Measurements from ENCODE around the gene LLGL2.

Gene LLGL2

DNA sequence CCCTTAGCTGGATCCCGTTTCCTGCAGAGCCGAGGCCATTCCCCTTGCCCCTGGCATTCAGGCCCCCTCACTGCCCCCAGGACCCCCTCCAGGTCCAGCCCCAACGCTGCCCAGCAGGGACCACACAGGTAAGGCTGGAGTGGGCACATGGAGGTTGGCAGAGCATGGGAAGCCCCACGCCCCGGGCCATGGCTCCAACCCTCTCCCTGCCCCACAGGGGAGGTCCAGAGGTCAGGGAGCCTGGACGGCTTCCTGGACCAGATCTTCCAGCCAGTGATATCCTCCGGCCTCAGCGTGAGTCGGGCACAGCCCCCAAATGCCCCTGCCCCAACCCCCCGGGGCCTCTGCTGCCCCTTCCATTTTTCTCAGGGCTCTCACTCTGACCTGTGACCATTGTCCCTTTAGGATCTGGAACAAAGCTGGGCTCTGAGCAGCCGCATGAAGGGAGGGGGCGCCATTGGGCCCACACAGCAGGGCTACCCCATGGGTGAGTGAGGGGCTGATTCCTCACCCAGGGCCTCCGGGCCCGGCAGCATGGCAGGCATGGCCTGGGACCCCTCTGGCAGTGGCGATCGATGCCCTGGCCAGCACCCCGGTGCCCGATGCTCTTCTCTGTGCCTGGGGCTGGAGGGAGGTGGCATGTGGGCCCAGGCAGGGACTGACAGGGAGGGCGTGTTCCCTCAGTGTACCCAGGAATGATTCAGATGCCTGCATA lies 89.2 kb downstream of the LLGL2 start:
- DNase-seq (ENCODE audit: low spot score): no peak

DNA sequence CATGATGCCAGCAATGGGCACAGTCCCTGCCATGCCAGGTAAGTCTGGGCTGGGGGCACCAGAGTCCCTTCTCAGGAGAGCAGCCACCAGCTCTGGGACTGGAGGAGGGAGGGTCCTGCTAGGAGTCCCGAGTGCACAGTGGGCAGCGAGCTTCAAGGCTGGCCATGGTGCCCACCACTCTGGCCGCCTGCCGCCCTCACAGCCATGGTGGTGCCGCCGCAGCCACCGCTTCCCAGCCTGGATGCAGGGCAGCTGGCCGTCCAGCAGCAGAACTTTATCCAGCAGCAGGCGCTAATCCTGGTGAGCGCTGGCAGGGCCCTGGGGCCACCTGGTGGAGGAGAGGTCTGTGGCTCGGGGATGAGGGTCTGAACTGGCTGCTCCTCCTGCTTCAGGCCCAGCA lies 89.8 kb downstream of the LLGL2 start:
- DNase-seq (ENCODE audit: low spot score): no peak

DNA sequence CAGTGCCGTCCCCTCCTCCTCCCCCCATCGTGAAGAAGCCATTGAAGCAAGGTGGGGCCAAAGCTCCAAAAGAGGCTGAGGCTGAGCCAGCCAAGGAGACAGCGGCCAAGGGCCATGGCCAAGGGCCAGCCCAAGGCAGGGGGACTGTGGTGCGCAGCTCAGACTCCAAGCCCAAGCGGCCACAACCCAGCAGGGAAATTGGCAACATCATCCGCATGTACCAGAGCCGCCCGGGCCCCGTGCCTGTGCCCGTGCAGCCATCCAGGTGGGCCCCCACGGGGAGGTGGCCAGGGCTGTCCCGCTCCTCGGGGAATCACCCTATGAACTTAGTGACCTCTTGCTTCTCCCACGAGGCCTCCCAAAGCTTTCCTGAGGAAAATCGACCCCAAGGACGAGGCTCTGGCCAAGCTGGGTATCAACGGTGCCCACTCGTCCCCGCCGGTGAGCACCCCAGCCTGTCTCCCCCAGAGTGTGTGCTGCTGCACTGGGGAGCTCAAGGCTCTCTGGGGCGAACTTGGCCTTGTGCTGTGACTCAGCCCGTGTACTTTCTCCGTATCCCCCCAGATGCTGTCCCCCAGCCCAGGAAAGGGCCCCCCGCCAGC lies 91.1 kb downstream of the LLGL2 start:
- DNase-seq (ENCODE audit: low spot score): no peak

DNA sequence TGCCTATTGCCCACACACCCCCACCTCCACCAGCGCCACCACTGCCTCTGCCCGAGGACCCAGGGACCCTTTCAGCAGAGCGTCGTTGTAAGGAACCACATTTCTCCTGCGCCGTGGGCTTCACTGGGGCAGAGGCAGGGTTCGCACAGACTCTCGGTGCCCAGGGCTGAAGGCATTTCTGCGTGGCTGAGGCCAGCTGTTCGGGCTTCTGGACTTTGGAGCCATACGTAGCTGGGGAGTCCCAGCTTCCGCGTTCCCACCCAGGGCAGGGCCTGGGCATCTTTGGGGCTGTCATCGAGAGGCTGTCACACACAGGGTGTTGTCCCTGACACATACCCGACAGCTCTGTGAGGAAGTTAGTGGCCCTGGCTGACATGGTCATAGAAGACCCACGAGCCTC lies 91.7 kb downstream of the LLGL2 start:
- DNase-seq (ENCODE audit: low spot score): no peak

DNA sequence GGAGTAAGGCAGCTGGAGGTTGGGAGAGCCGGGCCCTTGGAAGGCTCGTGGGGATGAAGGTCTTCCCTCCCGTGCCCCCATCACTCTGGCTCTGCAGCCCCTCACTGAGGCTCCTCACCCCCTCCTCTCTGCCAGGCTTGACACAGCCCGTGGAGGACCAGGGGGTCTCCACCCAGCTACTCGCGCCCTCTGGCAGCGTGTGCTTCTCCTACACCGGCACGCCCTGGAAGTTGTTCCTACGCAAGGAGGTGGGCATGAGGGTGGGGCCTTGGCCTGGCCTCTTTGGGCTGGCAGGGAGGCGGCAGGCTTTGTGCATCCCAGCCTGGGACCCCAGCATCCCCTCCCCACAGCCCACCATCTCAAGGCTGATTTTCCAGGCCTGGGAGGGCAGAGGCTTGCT lies 92.2 kb downstream of the LLGL2 start:
- no peak for DNase-seq (ENCODE audit: low spot score)

DNA sequence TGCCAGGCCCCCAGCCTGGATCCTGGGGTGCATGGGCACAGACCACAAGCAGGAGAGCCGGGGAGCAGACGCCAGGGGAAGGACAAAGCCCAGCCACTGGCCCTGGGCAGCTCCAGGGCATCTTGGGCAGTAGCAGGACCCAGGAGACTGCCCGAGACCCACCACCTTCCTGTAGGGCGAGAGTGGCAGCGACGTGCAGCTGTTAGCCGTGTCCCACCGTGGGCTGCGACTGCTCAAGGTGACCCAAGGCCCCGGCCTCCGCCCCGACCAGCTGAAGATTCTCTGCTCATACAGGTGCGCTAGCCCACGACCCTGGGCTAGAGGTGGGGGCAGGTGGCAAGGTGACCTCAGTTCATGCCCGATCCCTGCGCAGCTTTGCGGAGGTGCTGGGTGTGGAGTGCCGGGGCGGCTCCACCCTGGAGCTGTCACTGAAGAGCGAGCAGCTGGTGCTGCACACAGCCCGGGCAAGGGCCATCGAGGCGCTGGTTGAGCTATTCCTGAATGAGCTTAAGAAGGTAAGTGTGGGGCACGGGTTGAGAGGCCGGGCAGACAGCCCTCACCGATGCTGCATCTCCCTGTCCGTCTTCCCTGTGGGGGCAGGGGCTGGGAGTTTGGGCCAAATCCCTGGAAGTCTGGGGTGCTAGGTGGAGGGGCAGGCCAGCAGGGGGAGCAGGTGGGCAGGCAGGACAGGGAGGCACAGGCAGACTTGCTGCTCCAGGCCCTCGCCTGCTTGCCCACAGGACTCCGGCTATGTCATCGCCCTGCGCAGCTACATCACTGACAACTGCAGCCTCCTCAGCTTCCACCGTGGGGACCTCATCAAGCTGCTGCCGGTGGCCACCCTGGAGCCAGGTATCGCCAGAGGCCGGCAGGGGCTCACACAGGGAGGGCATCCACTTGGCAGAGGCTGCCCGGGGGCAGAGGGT lies 94.3 kb downstream of the LLGL2 start:
- no peak for DNase-seq (ENCODE audit: low spot score)

DNA sequence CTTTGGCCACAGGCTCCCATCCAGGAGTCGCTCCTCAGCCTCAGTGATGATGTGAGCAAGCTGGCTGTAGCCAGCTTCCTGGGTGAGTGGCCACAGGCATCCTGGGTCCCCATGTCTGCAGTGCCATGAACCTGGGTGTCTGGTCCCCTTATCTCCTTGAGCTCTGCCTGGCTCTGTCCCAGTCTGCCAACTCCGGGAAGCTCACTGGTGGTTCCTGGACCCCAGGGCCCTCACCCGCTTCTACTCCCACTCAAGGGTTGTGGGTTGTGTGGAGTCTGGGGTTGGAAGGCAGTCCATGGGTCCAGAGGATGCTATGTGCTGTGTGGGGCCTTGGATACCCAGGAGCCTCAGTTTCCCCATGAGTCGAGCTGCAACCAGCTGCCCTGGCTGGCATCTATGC lies 96.0 kb downstream of the LLGL2 start:
- DNase-seq (ENCODE audit: low spot score): no peak

DNA sequence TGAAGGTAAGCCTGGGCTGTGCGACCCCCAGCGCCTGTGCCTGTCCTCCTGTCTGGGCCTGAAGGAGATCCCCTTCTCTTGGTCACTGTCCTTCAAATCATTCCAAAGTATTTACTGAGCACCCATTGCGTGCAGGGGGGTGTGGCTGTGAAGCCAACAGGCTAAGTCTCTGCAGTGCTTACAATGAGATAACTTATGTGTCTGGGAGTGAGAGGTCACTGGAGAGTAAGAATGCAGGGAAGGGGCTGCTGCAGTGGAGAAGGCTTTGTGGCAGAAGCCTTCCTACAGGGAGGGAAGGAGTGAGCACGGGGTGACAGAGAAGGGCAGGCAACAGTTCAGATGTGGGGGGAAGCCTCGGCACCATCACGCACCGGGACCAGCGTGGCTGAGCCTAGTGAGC lies 96.6 kb downstream of the LLGL2 start:
- no peak for DNase-seq (ENCODE audit: low spot score)

DNA sequence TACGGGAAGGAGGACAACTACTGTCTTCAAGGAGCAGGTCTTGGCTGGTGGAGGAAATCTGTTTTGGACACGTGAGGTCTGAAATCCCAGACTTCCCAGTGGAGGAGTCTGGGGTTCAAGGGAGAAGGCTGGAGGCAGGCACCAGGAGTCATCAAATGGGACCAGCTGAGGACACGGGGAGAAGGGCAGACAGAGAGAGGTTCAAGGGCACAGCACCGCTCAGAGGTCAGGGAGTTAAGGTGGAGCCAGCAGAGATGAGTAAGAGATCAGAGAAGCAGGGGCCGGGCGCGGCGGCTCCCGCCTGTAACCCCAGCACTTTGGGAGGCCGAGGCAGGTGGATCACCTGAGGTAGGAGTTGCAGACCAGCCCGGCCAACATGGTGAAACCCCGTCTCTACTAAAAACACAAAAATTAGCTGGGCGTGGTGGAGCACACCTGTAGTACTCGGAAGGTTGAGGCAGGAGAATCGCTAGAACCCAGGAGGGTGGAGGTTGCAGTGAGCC lies 97.3 kb downstream of the LLGL2 start:
- DNase-seq (ENCODE audit: low spot score): no peak

DNA sequence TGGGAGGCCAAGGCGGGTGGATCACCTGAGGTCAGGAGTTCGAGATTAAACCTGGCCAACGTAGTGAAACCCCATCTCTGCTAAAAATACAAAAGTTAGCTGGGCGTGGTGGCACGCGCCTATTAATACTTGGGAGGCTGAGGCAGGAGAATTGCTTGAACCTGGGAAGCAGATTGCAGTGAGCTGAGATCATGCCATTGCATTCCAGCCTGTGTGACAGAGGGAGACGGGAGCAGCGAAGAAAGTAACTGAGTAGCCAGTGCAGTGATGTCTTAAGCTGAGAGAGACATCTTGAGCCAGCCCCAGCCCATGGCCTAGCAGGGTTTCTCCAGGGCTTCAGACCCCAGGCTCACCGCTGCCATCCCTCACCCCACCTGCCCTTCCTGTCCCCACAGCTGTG lies 97.9 kb downstream of the LLGL2 start:
- no peak for DNase-seq (ENCODE audit: low spot score)

DNA sequence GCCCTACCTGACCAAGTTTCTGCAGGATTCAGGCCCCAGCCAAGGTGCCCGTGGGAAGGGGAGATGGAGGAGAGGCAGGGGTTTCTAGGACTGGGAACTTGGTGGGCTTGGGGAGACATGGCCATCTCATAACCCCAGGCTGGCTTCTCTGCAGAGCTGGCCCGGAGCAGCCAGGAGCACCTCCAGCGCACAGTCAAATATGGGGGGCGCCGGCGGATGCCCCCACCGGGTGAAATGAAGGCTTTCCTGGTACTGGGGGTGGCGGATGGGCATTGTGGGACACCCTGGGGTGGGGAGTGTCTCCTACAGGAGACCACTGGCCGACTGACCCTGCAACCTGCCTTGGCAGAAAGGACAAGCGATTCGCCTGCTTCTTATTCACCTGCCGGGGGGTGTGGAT lies 98.5 kb downstream of the LLGL2 start:
- DNase-seq (ENCODE audit: low spot score): no peak

Measured in CD4-positive, alpha-beta T cell treated with Interleukin-15 for 4 hours (primary cell).